ENCODE data around the gene DNAJB13.

DNA sequence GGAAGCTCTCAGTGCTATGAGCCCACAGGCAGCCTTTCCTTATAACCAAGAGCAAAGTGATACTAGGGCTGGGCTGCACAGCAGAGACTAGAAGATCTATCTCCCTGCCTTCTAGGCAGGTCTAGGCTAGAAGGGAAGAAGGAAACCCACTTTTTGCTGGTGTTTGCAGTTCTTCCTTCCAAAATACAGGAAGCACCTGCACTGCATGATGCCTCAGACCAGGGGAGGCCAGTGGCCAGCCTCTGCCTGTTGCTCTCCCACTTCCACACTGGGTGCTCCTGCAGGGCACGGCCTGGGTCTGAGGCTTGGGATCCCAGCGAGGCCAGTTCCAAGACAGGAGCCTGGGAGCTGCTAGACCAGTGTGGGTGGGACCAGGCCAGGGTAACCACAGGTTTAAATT lies 64.1 kb downstream of the DNAJB13 start:
- TF ChIP-seq, protein P1, sequence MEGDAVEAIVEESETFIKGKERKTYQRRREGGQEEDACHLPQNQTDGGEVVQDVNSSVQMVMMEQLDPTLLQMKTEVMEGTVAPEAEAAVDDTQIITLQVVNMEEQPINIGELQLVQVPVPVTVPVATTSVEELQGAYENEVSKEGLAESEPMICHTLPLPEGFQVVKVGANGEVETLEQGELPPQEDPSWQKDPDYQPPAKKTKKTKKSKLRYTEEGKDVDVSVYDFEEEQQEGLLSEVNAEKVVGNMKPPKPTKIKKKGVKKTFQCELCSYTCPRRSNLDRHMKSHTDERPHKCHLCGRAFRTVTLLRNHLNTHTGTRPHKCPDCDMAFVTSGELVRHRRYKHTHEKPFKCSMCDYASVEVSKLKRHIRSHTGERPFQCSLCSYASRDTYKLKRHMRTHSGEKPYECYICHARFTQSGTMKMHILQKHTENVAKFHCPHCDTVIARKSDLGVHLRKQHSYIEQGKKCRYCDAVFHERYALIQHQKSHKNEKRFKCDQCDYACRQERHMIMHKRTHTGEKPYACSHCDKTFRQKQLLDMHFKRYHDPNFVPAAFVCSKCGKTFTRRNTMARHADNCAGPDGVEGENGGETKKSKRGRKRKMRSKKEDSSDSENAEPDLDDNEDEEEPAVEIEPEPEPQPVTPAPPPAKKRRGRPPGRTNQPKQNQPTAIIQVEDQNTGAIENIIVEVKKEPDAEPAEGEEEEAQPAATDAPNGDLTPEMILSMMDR (conservative IDR thresholded peaks at IDR 0.05; ENCODE audit: low read depth, low read length), result no peak
- TF ChIP-seq EZH2 (IDR thresholded peaks at IDR 0.05; ENCODE audit: low read length, unreplicated experiment), result no peak
- no peak for TF ChIP-seq EZH2phosphoT487 (IDR thresholded peaks at IDR 0.05; ENCODE audit: borderline replicate concordance, low read length)

Data from PC-3 (cell line).